Parathyroid adenoma (tissue), 2 donors: Measurements from ENCODE around the gene RAD51D.

ENCODE experiments used
- H2AFZ ChIP-seq: fragments of 300-600 bp; sonication (generic); one replicate; pipeline ENCODE4 v1.7.0; 2017; ENCODE audit warnings: antibody characterized with exemption, mild to moderate bottlenecking
- H3K27ac ChIP-seq: fragments of 300-600 bp; sonication (generic); one replicate; pipeline ENCODE4 v1.7.0; 2017
- H3K27me3 ChIP-seq: fragments of 300-600 bp; sonication (generic); one replicate; pipeline ENCODE4 v1.7.0; 2017; ENCODE audit warnings: low read length; ENCODE audit not compliant: control insufficient read depth, insufficient read depth
- H3K36me3 ChIP-seq: fragments of 300-600 bp; sonication (generic); one replicate; pipeline ENCODE4 v1.7.0; 2017; ENCODE audit warnings: low read length; ENCODE audit not compliant: control insufficient read depth, insufficient read depth
- H3K4me1 ChIP-seq: fragments of 300-600 bp; sonication (generic); one replicate; pipeline ENCODE4 v1.7.0; 2017; ENCODE audit warnings: control low read depth
- H3K4me2 ChIP-seq: fragments of 300-600 bp; sonication (generic); one replicate; pipeline ENCODE4 v1.7.0; 2017; ENCODE audit warnings: low read length
- H3K4me3 ChIP-seq: fragments of 300-600 bp; sonication (generic); one replicate; pipeline ENCODE4 v1.7.0; 2017; ENCODE audit warnings: low read depth, low read length
- H3K79me2 ChIP-seq: fragments of 300-600 bp; sonication (generic); one replicate; pipeline ENCODE4 v1.7.0; 2017; ENCODE audit warnings: control low read depth
- H3K9ac ChIP-seq: fragments of 300-600 bp; sonication (generic); one replicate; pipeline ENCODE4 v1.7.0; 2017; ENCODE audit warnings: mild to moderate bottlenecking
- H3K9me3 ChIP-seq: fragments of 300-600 bp; sonication (generic); one replicate; pipeline ENCODE4 v1.7.0; 2017; ENCODE audit warnings: low read length; ENCODE audit not compliant: control insufficient read depth
- TF ChIP-seq, protein P1 (sequence below): fragments of 300-600 bp; sonication (generic); IDR thresholded peaks from one replicate; pipeline ENCODE4 v1.7.0; 2017; ENCODE audit warnings: antibody characterized with exemption, mild to moderate bottlenecking
- donor health status: primary hyperparathyroidism.

The RAD51D gene

GRCh38 chr17:35062308-35062707 is 57.4 kb downstream of the RAD51D start:
- Histone ChIP-seq H3K36me3 (no peaks in the 10 kb centered on the region), H3K4me2 (no peak overlapping the region), H3K9ac (no peak overlapping the region), H3K9me3 (no peaks in the 10 kb centered on the region), H3K27ac (no peak overlapping the region), H3K4me1 (no peaks in the 10 kb centered on the region), H2AFZ (no peak overlapping the region), H3K27me3 (no peaks in the 10 kb centered on the region), H3K4me3 (no peak overlapping the region), H3K79me2 (no peaks in the 10 kb centered on the region)
- TF ChIP-seq, protein P1, sequence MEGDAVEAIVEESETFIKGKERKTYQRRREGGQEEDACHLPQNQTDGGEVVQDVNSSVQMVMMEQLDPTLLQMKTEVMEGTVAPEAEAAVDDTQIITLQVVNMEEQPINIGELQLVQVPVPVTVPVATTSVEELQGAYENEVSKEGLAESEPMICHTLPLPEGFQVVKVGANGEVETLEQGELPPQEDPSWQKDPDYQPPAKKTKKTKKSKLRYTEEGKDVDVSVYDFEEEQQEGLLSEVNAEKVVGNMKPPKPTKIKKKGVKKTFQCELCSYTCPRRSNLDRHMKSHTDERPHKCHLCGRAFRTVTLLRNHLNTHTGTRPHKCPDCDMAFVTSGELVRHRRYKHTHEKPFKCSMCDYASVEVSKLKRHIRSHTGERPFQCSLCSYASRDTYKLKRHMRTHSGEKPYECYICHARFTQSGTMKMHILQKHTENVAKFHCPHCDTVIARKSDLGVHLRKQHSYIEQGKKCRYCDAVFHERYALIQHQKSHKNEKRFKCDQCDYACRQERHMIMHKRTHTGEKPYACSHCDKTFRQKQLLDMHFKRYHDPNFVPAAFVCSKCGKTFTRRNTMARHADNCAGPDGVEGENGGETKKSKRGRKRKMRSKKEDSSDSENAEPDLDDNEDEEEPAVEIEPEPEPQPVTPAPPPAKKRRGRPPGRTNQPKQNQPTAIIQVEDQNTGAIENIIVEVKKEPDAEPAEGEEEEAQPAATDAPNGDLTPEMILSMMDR: no peak

DNA sequence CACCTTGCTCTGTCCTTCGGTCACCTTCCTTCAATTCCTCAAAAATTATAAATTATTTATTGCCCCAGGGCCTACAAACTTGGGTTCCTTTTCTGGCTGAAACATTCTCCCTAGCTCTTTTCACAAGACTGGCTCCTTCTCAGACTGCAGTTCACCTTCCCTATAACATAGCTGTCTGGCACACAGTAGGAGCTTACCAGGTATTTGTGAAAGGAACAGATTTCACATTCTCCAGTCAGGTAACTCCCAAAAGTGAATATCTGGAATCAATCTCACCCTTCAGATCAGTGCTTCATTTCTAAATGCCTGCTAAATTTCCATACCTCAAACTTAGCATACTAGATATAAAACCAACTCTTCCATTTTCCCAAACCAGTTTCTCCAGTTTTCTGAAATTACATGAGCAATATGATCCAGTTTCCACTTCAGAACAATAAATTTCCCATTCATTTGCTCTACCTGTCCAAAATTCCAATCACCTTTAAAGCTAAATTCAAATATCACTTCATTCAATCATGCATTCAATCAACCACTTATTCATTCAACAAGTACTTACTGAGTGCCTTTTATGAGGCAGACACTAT is 62.2 kb downstream of the RAD51D start:
- H3K4me1 ChIP-seq: peaks cover 4% of the 10 kb centered on the region
- H3K27me3 ChIP-seq: no peaks in the 10 kb centered on the region
- TF ChIP-seq, protein P1: no peak
- H3K9me3 ChIP-seq: no peaks in the 10 kb centered on the region
- no peak overlapping the region for H2AFZ ChIP-seq
- peak overlapping the region; percentile 13 for H3K9ac ChIP-seq
- H3K4me3 ChIP-seq: no peak overlapping the region
- no peaks in the 10 kb centered on the region for H3K36me3 ChIP-seq
- no peak overlapping the region for H3K4me2 ChIP-seq
- H3K79me2 ChIP-seq: no peaks in the 10 kb centered on the region
- H3K27ac ChIP-seq: no peak overlapping the region

DNA sequence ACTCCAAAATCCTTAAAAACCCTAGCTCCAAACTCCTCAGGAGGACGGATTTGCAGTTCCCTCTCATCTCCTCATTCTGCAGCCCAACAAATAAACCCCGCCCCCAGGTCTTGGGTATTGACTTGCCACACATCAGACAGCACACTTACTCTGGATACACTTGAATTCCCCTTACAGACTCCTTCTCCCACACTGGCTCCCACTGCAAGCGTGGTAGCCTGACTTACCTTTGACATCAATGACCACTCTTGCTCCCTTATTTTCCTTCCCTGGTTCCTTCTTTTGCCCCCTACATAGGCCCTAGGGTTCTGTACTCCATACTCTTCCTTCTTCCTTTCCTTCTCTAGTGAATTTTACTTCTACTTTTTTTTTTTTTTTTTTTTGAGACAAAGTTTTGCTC is 63.6 kb downstream of the RAD51D start:
- no peak overlapping the region for H3K9ac ChIP-seq
- H3K79me2 ChIP-seq: no peaks in the 10 kb centered on the region
- H2AFZ ChIP-seq: no peak overlapping the region
- no peaks in the 10 kb centered on the region for H3K27me3 ChIP-seq
- H3K4me1 ChIP-seq: peaks cover 16% of the 10 kb centered on the region
- H3K27ac ChIP-seq: no peak overlapping the region
- no peaks in the 10 kb centered on the region for H3K36me3 ChIP-seq
- no peaks in the 10 kb centered on the region for H3K9me3 ChIP-seq
- H3K4me2 ChIP-seq: no peak overlapping the region
- H3K4me3 ChIP-seq: no peak overlapping the region
- TF ChIP-seq, protein P1: no peak

- peaks cover 22% of the 10 kb centered on the region for H3K4me1 ChIP-seq
- no peak overlapping the region for H3K9ac ChIP-seq
- H3K27me3 ChIP-seq: no peaks in the 10 kb centered on the region
- no peak overlapping the region for H3K27ac ChIP-seq
- no peak overlapping the region for H3K4me3 ChIP-seq
- no peak overlapping the region for H2AFZ ChIP-seq
- no peaks in the 10 kb centered on the region for H3K36me3 ChIP-seq
- H3K79me2 ChIP-seq: no peaks in the 10 kb centered on the region
- H3K4me2 ChIP-seq: no peak overlapping the region
- TF ChIP-seq, protein P1: no peak
- no peaks in the 10 kb centered on the region for H3K9me3 ChIP-seq
These were observed 66.5 kb downstream of the RAD51D start for GRCh38 chr17:35053204-35053603.

GRCh38 chr17:35052780-35053179 is 66.9 kb downstream of the RAD51D start:
- TF ChIP-seq, protein P1: no peak

More at GRCh38 chr17:35052780-35053179, 66.9 kb downstream of the RAD51D start:
- Histone ChIP-seq H3K4me1 (peaks cover 22% of the 10 kb centered on the region), H3K79me2 (no peaks in the 10 kb centered on the region), H3K36me3 (no peaks in the 10 kb centered on the region), H3K27me3 (no peaks in the 10 kb centered on the region), H3K4me2 (no peak overlapping the region), H2AFZ (no peak overlapping the region), H3K27ac (no peak overlapping the region), H3K4me3 (no peak overlapping the region), H3K9me3 (no peaks in the 10 kb centered on the region), H3K9ac (no peak overlapping the region)
